ENCODE measurements around the gene CMPK2.

Gene CMPK2

GRCh38 chr2:6913415-6914157 is 47.9 kb upstream of the CMPK2 start:
- Histone ChIP-seq H3K9me3 (ENCODE audit: low read length) (no peaks in the 10 kb centered on the region), H4K20me1 (ENCODE audit: insufficient read depth, low read length) (no peaks in the 10 kb centered on the region), H3K36me3 (ENCODE audit: insufficient read depth, low read length) (no peaks in the 10 kb centered on the region), H3K79me2 (ENCODE audit: insufficient read depth, low read length) (no peaks in the 10 kb centered on the region), H3K9me2 (ENCODE audit: low read depth, low read length) (no peaks in the 10 kb centered on the region), H3K4me2 (ENCODE audit: low read length) (no peak overlapping the region), H3F3A (ENCODE audit: insufficient read depth, low read length) (no peaks in the 10 kb centered on the region), H3K4me1 (ENCODE audit: insufficient read depth, low read length, severe bottlenecking) (no peaks in the 10 kb centered on the region), H3K4me3 (ENCODE audit: low read depth, low read length, poor library complexity, severe bottlenecking) (no peak overlapping the region), H3K9ac (ENCODE audit: low read length) (no peak overlapping the region), H3K27ac (ENCODE audit: low read depth, low read length, poor library complexity, severe bottlenecking) (no peak overlapping the region), H2AFZ (ENCODE audit: low read length) (no peak overlapping the region), H3K27me3 (ENCODE audit: insufficient read depth, low read length) (no peaks in the 10 kb centered on the region; the same call in 1 of the 2 replicates)
- no peak for TF ChIP-seq CTCF (IDR thresholded peaks at IDR 0.05; ENCODE audit: low read length)
- no peak for TF ChIP-seq EZH2 (IDR thresholded peaks at IDR 0.05; ENCODE audit: borderline replicate concordance, low read length)

GRCh38 chr2:6911721-6912120 is 46.0 kb upstream of the CMPK2 start:
- no peaks in the 10 kb centered on the region for H3K36me3 ChIP-seq (ENCODE audit: insufficient read depth, low read length)
- no peak overlapping the region for H3K27ac ChIP-seq (ENCODE audit: low read depth, low read length, poor library complexity, severe bottlenecking)
- no peaks in the 10 kb centered on the region for H3K4me1 ChIP-seq (ENCODE audit: insufficient read depth, low read length, severe bottlenecking)
- no peak overlapping the region for H3K9ac ChIP-seq (ENCODE audit: low read length)
- H4K20me1 ChIP-seq (ENCODE audit: insufficient read depth, low read length): no peaks in the 10 kb centered on the region
- H3K4me2 ChIP-seq (ENCODE audit: low read length): no peak overlapping the region
- no peaks in the 10 kb centered on the region for H3K9me3 ChIP-seq (ENCODE audit: low read length)
- H3F3A ChIP-seq (ENCODE audit: insufficient read depth, low read length): no peaks in the 10 kb centered on the region
- no peak for TF ChIP-seq EZH2 (IDR thresholded peaks at IDR 0.05; ENCODE audit: borderline replicate concordance, low read length)
- TF ChIP-seq CTCF (IDR thresholded peaks at IDR 0.05; ENCODE audit: low read length): no peak
- no peaks in the 10 kb centered on the region for H3K79me2 ChIP-seq (ENCODE audit: insufficient read depth, low read length)
- H3K4me3 ChIP-seq (ENCODE audit: low read depth, low read length, poor library complexity, severe bottlenecking): no peak overlapping the region
- H2AFZ ChIP-seq (ENCODE audit: low read length): no peak overlapping the region
- no peaks in the 10 kb centered on the region; the same call in 1 of the 2 replicates for H3K27me3 ChIP-seq (ENCODE audit: insufficient read depth, low read length)
- H3K9me2 ChIP-seq (ENCODE audit: low read depth, low read length): no peaks in the 10 kb centered on the region

GRCh38 chr2:6909431-6910385 is 44.0 kb upstream of the CMPK2 start:
- no peaks in the 10 kb centered on the region for H3K9me2 ChIP-seq (ENCODE audit: low read depth, low read length)
- H3K9me3 ChIP-seq (ENCODE audit: low read length): no peaks in the 10 kb centered on the region
- H3K36me3 ChIP-seq (ENCODE audit: insufficient read depth, low read length): no peaks in the 10 kb centered on the region
- no peaks in the 10 kb centered on the region for H3K79me2 ChIP-seq (ENCODE audit: insufficient read depth, low read length)
- no peaks in the 10 kb centered on the region for H4K20me1 ChIP-seq (ENCODE audit: insufficient read depth, low read length)
- H3F3A ChIP-seq (ENCODE audit: insufficient read depth, low read length): no peaks in the 10 kb centered on the region
- H3K4me1 ChIP-seq (ENCODE audit: insufficient read depth, low read length, severe bottlenecking): no peaks in the 10 kb centered on the region
- TF ChIP-seq EZH2 (IDR thresholded peaks at IDR 0.05; ENCODE audit: borderline replicate concordance, low read length) (no peak), CTCF (IDR thresholded peaks at IDR 0.05; ENCODE audit: low read length) (no peak)
- no peak overlapping the region for H3K4me3 ChIP-seq (ENCODE audit: low read depth, low read length, poor library complexity, severe bottlenecking)
- no peak overlapping the region for H3K27ac ChIP-seq (ENCODE audit: low read depth, low read length, poor library complexity, severe bottlenecking)
- H3K4me2 ChIP-seq (ENCODE audit: low read length): no peak overlapping the region
- H3K27me3 ChIP-seq (ENCODE audit: insufficient read depth, low read length): no peaks in the 10 kb centered on the region; the same call in 1 of the 2 replicates
- no peak overlapping the region for H2AFZ ChIP-seq (ENCODE audit: low read length)
- no peak overlapping the region for H3K9ac ChIP-seq (ENCODE audit: low read length)

Measured in OCI-LY1 (cell line).